OCI-LY7 (cell line): ENCODE measurements around the gene PSMD5. TPM values are rescaled to one million over a fixed set of nuclear protein-coding genes. Genes with fewer than 3 reads are reported as not detected.
"Not testable (repeated sequence)": the region's sequence is repeated elsewhere in the genome, so short reads cannot be mapped to it uniquely, and the experiment has no call there.

Experiments used
- BruUV-seq: library from RNA; stranded (reverse); fragments of 400-500 nt; replicated peaks from 2 replicates; lab custom pipeline; 2021; lab: Mats Ljungman, UMichigan
- CTCF ChIA-PET: fragments of 300-600 bp; sonication (Branson Sonifier 250); formaldehyde crosslinking; loops from one replicate; lab custom pipeline; 2022; ENCODE audit warnings: antibody characterized with exemption; ENCODE audit not compliant: unreplicated experiment; lab: Charles Lee
- POLR2A ChIA-PET: fragments of 300-600 bp; sonication (Branson Sonifier 250); formaldehyde crosslinking; loops from one replicate; lab custom pipeline; 2022; ENCODE audit warnings: antibody characterized with exemption; lab: Charles Lee
- DNase-seq: peaks from one replicate; pipeline ENCODE4 v3.0.0-alpha.2; 2015; ENCODE audit warnings: low spot score
- H2AFZ ChIP-seq: fragments of 200-600 bp; sonication (generic), shearing (Covaris generic); 2 replicates; pipeline ENCODE4 v1.6.1; 2014; ENCODE audit warnings: mild to moderate bottlenecking, antibody characterized with exemption, low read length, moderate library complexity
- H3K27ac ChIP-seq: fragments of 200-600 bp; sonication (generic); 2 replicates; pipeline ENCODE4 v1.5.1; 2014; ENCODE audit warnings: mixed run types, low read depth, mild to moderate bottlenecking, moderate library complexity, low read length, inconsistent platforms; ENCODE audit not compliant: poor library complexity, severe bottlenecking
- H3K36me3 ChIP-seq: fragments of 200-600 bp; sonication (generic); 2 replicates; pipeline ENCODE4 v1.6.1; 2014; ENCODE audit warnings: mild to moderate bottlenecking, antibody characterized with exemption, low read length, moderate library complexity, mixed read lengths; ENCODE audit not compliant: insufficient read depth
- H3K4me1 ChIP-seq: fragments of 200-600 bp; sonication (generic); 2 replicates; pipeline ENCODE4 v1.5.1; 2014; ENCODE audit warnings: mild to moderate bottlenecking, low read length; ENCODE audit not compliant: insufficient read depth, poor library complexity, severe bottlenecking
- H3K4me2 ChIP-seq: fragments of 200-600 bp; sonication (generic); 2 replicates; pipeline ENCODE4 v1.6.1; 2014; ENCODE audit warnings: mild to moderate bottlenecking, low read length
- H3K4me3 ChIP-seq: fragments of 200-600 bp; sonication (generic); 2 replicates; pipeline ENCODE4 v1.5.1; 2014; ENCODE audit warnings: mild to moderate bottlenecking, low read depth, low read length; ENCODE audit not compliant: poor library complexity, severe bottlenecking
- H3K79me2 ChIP-seq: fragments of 200-600 bp; sonication (generic); 2 replicates; pipeline ENCODE4 v1.6.1; 2016; ENCODE audit warnings: low read depth, mild to moderate bottlenecking, low read length, moderate library complexity, mixed read lengths; ENCODE audit not compliant: insufficient read depth
- H3K9me2 ChIP-seq: fragments of 200-600 bp; sonication (generic); 2 replicates; pipeline ENCODE4 v1.6.1; 2016; ENCODE audit warnings: mild to moderate bottlenecking, low read length, mixed read lengths; ENCODE audit not compliant: insufficient read depth
- H3K9me3 ChIP-seq: fragments of 200-600 bp; sonication (generic); 2 replicates; pipeline ENCODE4 v1.6.1; 2014; ENCODE audit warnings: mild to moderate bottlenecking, mixed run types, low read length, mixed read lengths
- H4K20me1 ChIP-seq: fragments of 200-600 bp; sonication (generic); 2 replicates; pipeline ENCODE4 v1.6.1; 2014; ENCODE audit warnings: mild to moderate bottlenecking, antibody characterized with exemption, low read length, moderate library complexity, mixed read lengths; ENCODE audit not compliant: insufficient read depth
- CTCF ChIP-seq: fragments of 200-600 bp; sonication (generic); conservative IDR thresholded peaks from 2 replicates; pipeline ENCODE4 v1.5.1; 2014; ENCODE audit warnings: mild to moderate bottlenecking, antibody characterized with exemption, low read length, moderate library complexity, mixed read lengths
- EZH2phosphoT487 ChIP-seq: fragments of 200-600 bp; sonication (generic); IDR thresholded peaks from 2 replicates; pipeline ENCODE4 v1.6.1; 2018; ENCODE audit warnings: low read depth, borderline replicate concordance, mild to moderate bottlenecking, mixed run types, antibody characterized with exemption, low read length, moderate library complexity, mixed read lengths
- intact Hi-C: fragments of 100-400 bp; cut with micrococcal nuclease; formaldehyde crosslinking; loops from one replicate; pipeline ENCODE4 v1.10.0; 2022; ENCODE audit not compliant: unreplicated experiment
- total RNA-seq, 2 experiments: library from RNA; depleted of rRNA in 1 of 2; stranded (reverse); fragments of >200 nt in 1 of 2; shearing (Covaris generic) in 1 of 2; gene quantifications; 2 replicates each; pipeline ENCODE4 v1.2.3, GENCODE V29; 2014 to 2022

PSMD5 gene
- total RNA-seq, 2 experiments from 2014 or later: 12.0 to 33.3 TPM

DNA sequence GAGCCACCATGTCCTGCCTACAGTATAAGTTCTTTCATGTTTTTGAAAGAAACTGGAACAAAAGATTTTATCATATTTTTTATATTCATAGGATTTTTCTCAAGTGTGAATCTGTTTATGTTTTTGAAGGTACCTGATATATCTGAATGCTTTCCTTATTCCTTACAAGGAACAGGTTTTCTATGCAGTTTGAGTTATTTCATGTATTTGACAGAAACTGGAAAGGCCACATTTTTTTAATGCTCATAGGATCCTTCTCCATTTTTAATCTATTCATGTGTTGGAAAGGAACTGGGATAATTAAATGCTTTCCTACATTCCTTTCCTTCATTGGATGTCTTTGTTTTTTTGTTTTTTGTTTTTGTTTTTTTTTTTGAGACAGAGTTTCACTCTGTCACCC is 33.8 kb downstream of the PSMD5 start:
- Histone ChIP-seq H3K4me3 (no peak overlapping the region), H3K4me2 (no peak overlapping the region), H2AFZ (no peak overlapping the region), H3K9me2 (no peaks in the 10 kb centered on the region), H3K79me2 (no peaks in the 10 kb centered on the region), H3K9me3 (peaks cover 33% of the 10 kb centered on the region), H3K4me1 (no peaks in the 10 kb centered on the region), H3K27ac (no peak overlapping the region), H4K20me1 (no peaks in the 10 kb centered on the region), H3K36me3 (0 out of 2 replicates have a peak, but pooled peaks cover 4% of the 10 kb centered on the region)
- intact Hi-C loops: no loop called here
- no TSS peak for BruUV-seq
- TF ChIP-seq EZH2phosphoT487: no peak
- TF ChIP-seq CTCF: no peak
- ChIA-PET CTCF (no interaction called here), POLR2A (no interaction called here)
- DNase-seq: no peak

GRCh38 chr9:120807607-120808379 is 34.9 kb downstream of the PSMD5 start:
- CTCF ChIA-PET: no interaction called here

GRCh38 chr9:120804784-120805363 is 37.8 kb downstream of the PSMD5 start:
- BruUV-seq, CTCF ChIA-PET, DNase-seq, H3K4me2 ChIP-seq, H4K20me1 ChIP-seq, intact Hi-C loops, POLR2A ChIA-PET, H3K4me3 ChIP-seq, H3K27ac ChIP-seq, H3K36me3 ChIP-seq, H3K79me2 ChIP-seq, H2AFZ ChIP-seq, H3K4me1 ChIP-seq, H3K9me2 ChIP-seq: not testable (repeated sequence)
- peaks cover 33% of the 10 kb centered on the region for H3K9me3 ChIP-seq

More at GRCh38 chr9:120807607-120808379, 34.9 kb downstream of the PSMD5 start:
- intact Hi-C loops: no loop called here
- BruUV-seq: no TSS peak
- no peak for DNase-seq
- H3K4me1 ChIP-seq: no peaks in the 10 kb centered on the region
- H2AFZ ChIP-seq: no peak overlapping the region
- TF ChIP-seq CTCF (no peak), EZH2phosphoT487 (no peak)
- H3K4me3 ChIP-seq: no peak overlapping the region
- H3K27ac ChIP-seq: no peak overlapping the region
- no peaks in the 10 kb centered on the region for H3K9me2 ChIP-seq
- H3K36me3 ChIP-seq: 0 out of 2 replicates have a peak, but pooled peaks cover 4% of the 10 kb centered on the region
- peaks cover 33% of the 10 kb centered on the region for H3K9me3 ChIP-seq
- POLR2A ChIA-PET: no interaction called here
- no peaks in the 10 kb centered on the region for H4K20me1 ChIP-seq
- no peak overlapping the region for H3K4me2 ChIP-seq
- no peaks in the 10 kb centered on the region for H3K79me2 ChIP-seq
